GM12873 (cell line): ENCODE results near the gene HSF2BP.

Source experiments
- TF ChIP-seq, protein P1 (sequence below): IDR thresholded peaks from 2 replicates; pipeline ENCODE4 v1.5.1; 2012; ENCODE audit warnings: low read depth, mild to moderate bottlenecking, moderate library complexity, low read length, control low read depth; ENCODE audit not compliant: insufficient read depth; ENCODE audit errors: missing control alignments

HSF2BP gene

DNA sequence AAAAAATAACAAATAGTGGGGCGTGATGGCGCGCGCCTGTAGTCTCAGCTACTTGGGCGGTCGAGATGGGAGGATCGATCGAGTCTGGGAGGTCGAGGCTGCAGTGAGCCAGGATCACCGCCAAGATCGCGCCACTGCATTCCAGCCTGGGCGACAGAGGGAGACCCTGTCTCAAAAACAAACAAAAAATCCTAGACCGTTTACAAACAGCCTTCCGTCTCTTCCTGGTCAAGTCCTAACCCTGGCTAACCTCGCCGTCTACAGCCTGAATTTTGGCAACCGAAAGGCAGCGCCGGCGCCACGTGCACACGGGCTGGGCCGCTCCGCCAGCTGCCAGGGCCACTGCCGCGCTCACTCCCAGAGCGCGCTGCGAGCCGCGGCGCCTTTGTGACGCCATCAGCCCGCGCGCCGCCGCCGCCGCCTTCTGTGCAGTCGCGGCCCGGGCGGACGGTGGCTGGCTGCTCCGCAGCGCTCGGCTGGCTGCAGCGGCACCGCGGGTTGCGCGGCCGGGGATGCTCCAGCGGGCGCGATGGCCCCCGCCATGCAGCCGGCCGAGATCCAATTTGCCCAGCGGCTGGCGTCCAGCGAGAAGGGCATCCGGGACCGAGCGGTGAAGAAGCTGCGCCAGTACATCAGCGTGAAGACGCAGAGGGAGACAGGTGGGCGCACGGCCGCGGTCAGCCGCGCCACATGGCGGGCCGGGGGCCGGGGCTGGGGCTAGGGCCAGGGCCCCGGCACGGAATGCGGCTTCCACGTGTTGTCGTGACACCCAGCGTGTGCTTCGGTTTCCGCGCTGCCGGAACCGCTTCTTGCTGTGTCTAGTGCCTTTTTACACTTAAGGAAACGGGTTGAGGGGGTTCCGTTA, at the start of gene HSF2BP, which contains the start of gene RRP1B:
HSF2BP (minus strand) TSS at position 353 of the 865 bp plus-strand sequence. CDS start 1,392 bp downstream, outside the sequence.
RRP1B (plus strand) TSS at position 425 of the 865 bp plus-strand sequence; CDS start at position 530, 105 bp downstream.
- TF ChIP-seq, protein P1, sequence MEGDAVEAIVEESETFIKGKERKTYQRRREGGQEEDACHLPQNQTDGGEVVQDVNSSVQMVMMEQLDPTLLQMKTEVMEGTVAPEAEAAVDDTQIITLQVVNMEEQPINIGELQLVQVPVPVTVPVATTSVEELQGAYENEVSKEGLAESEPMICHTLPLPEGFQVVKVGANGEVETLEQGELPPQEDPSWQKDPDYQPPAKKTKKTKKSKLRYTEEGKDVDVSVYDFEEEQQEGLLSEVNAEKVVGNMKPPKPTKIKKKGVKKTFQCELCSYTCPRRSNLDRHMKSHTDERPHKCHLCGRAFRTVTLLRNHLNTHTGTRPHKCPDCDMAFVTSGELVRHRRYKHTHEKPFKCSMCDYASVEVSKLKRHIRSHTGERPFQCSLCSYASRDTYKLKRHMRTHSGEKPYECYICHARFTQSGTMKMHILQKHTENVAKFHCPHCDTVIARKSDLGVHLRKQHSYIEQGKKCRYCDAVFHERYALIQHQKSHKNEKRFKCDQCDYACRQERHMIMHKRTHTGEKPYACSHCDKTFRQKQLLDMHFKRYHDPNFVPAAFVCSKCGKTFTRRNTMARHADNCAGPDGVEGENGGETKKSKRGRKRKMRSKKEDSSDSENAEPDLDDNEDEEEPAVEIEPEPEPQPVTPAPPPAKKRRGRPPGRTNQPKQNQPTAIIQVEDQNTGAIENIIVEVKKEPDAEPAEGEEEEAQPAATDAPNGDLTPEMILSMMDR: no peak

DNA sequence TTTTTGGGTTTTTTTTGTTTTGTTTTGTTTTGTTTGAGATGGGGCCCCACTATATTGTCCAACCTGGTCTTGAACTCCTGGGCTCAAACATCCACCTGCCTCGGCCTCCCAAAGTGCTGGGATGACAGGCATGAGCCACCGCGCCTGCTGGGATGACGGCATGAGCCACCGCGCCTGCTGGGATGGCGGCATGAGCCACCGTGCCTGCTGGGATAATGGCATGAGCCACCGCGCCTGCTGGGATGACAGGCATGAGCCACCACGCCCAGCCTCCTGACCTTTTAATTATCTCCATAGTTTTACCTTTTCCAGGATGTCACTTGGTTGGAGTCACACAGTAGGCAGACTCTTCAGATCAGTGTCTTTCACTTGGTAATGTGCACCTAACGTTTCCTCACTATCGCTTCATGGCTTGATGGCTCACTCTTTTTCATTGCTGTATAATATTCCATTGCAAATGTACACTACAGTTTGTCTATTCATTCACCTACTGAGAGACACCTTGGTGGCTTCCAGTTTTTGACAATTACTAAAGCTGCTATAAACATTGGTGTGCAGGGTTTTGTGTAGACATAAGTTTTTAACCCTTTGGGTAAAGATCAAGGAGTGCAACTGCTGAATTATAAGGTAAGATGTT, 49.6 kb upstream of the HSF2BP start:
- TF ChIP-seq, protein P1: no peak

DNA sequence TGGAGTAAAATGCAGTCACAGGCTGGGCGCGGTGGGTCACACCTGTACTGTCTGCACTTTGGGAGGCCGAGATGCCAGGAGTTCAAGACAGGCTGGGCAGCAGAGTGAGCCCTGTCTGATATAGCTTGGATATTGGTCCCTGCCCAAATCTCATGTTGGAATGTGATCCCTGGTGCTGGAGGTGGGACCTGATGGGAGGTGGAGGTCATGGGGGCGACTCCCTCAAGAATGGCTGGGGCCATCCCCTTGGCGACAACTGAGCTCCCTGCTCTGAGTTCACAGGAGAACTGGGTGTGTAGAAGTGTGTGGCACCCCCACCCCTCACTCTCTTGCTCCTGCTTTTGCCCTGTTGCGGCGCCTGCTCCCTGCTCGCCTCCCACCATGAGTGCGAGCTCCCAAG, 48.2 kb upstream of the HSF2BP start:
- TF ChIP-seq, protein P1: no peak

DNA sequence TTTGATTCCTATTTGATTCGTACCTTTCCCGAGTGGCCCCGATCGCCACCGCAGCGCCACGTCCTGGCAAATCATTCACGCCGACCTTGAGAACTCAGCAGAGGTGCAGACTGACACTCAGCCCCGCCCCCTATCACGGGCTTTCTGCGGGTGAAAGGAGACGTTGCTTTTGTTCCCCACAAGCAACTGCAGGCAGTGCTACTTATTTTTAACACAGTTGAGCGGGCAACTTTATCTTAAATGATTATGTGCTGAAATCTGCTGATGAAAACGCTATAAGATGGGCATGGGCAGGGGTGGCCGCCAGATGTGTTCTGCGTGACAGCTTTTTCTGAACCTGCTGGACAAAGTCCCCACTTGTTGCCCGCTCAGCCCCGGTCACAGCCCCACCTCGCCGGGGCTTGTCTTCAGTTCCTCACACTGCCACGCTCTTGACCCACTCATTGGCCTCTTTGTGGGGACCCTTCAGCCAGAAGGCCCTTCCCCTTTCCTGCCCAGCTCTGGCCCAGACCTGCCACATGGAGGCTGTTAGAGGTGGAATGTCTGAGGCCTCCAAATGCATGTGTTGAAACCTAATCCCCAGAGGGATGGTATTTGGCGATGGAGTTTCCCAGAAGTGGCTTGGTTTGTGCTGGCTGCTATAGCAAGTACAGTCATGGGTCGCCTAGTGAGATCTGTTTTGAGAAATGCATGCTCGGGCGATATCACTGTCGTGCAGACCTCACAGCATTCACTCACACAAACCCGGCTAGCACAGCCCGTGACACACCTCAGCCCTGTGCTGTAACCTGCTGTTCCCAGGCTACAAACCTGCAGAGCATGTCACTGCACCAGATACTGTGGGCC, 44.0 kb upstream of the HSF2BP start:
- TF ChIP-seq, protein P1: no peak

DNA sequence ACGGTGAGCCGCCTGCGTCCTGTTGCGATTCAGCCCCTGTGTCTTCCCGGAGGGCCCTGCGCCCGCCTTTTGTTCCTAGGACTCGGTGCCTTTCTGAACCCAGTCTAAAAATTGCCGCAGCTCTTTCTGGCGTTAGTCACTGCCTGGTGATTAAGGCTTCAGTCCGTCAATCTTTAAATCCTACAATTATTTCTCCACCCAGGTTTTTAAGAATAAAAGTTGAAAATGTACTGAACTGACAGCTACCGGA, 43.4 kb upstream of the HSF2BP start:
- TF ChIP-seq, protein P1: no peak

DNA sequence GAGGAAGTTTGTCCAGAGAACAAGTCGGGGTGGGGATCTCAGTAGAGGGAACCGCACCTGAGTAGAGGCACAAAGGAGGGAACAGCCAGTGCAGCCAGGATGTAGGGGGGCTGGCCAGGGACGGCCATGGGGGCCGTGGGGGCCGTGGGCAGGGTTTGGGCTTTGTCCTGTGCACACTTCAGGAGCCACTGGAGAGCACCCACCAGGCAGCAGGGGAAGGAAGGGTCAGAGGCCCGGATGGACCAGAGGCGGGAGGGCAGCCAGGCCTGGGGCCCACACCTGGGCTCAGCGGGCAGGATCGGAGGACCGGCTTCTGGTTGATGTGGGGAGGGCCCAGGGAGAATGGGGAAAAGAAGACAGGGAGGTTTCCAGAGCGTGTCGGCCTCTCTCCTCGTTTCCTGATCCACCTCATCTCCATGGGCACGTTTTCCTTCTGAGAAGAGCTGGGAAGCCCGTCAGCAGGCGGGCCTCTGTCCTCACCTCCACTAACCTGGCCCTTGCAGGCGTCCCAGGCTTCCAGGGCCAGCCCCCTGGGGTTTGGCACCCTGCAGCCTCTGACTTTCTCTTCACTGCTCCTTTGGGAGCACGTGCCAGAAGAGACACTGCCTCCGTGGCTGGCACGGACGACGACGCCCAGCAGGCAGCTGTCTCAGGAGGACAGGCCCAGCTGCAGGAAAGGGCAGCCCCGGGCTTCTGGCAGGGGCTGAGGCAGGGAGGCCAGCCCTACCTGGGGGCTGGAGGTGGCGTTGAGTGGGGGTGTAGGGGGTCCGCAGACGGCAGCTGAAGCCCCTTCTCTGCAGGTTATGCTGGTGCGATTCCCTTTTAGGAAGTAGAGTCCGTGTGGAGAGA, 42.9 kb upstream of the HSF2BP start:
- TF ChIP-seq, protein P1: no peak
